GM18499 (cell line): ENCODE data around the gene C19orf12.

Experiments
- ATAC-seq: cut with Tn5 transposase; IDR thresholded peaks from one replicate; pipeline ENCODE4 v1.9.1; 2021; ENCODE audit warnings: moderate number of reproducible peaks; ENCODE audit not compliant: insufficient read depth, unreplicated experiment

The C19orf12 gene

DNA sequence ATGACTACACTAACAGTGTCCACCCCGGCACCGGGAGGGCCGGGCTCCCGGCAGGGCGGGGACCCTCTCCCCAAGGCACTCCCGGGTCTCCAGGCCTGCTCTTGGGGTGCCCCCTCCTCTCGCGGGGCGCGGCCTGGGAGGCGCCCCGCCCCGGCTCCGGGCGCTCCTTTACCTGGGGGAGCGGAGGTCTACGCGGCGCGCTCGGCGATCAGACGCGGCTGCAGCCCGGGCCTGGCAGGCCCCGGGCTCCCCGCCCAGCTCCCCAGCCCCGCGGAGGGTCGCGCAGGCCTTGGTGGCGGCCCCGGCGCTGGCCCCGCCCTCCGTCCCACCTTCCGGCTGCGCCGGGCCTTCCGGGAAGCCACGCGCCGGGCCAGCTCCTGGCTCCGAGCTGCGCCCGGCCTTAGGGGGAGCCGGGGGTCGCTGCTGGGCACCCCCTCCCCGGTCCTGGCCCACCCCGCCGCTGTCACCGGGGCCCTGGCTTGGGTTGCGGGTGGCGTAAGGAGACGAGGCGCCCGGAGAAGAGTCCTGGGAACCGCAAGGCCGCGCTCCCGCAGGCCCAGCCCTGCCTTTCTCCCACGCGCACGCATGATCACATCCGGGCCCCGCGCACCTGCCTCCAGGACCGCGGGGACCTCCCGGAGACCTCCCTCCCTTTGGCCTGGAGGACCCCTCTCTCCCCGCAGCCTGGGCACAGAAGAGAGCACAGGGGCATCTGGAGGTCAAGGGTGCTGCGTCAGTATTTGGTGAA is at the start of gene C19orf12:
TSS of gene C19orf12 (minus strand) at position 309 of the 748 bp plus-strand sequence. CDS start 6,848 bp downstream, outside the sequence.
- ATAC-seq, result no peak

DNA sequence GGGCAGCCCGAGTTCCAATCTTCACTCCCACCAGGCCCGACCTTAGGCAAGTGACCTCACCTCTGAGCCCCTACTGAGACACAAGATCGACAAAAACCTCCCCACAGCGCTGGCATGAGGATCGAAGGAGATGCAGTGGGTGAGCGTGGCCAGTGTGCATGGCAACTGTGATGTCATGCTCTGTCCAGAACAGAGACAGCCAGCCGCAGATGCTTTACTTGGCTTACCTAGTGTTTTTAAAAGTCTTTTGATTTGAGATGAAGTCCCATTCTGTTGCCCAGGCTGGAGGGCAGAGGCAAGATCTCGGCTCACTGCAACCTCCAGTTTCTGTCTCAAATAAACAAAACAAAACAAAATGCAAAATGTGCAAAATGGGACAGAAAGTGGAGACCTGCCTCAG is 49.3 kb upstream of the C19orf12 start:
- ATAC-seq, result no peak

DNA sequence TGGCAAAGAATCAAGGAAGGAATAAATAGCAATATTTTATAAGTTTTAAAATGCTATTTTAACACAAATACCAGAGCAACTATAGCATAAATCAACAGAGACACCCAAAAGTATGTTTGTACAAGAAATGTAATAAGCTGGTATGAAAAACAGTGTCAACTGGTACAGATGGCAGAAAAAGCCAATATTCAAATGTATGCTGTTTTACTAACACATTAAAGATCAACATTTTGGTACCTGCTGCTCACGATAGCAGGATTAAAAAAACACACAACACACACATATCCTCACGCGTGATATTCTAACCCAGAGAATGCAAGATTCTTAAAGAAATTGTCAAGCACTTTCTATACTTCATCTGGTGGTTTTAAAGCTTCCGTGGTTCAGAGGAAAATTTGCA is 48.1 kb upstream of the C19orf12 start:
- no peak for ATAC-seq

DNA sequence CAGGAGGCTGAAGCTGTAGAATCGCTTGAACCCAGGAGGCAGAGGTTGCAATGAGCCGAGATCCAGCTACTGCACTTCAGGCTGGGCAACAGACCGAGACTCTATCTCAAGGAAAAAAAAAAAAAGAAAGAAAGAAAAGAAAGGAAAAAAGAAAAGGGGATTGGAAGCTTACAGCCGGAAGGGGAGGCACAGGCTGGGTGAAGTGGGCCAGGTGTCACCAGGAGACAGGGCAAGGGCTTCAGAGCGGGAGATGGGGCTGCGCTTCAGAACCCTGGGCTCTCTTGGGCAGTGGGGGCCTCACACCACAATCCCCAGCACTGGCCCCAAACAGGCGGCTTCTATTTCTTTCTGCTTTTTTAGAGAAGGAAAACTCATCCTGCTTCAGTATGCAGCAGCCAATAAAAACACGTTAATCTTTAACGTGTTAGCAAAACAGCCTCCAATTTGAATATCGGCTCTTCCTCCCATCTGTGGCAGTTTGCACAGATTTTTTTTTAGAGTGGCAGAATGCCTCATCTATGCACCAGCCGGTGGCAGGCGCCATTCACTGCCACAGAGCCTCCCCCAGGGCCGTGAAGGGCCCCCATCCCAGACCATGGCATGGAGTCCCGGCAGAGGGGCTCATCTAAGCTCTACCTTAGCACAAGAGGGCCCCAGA is 46.6 kb upstream of the C19orf12 start:
- no peak for ATAC-seq

DNA sequence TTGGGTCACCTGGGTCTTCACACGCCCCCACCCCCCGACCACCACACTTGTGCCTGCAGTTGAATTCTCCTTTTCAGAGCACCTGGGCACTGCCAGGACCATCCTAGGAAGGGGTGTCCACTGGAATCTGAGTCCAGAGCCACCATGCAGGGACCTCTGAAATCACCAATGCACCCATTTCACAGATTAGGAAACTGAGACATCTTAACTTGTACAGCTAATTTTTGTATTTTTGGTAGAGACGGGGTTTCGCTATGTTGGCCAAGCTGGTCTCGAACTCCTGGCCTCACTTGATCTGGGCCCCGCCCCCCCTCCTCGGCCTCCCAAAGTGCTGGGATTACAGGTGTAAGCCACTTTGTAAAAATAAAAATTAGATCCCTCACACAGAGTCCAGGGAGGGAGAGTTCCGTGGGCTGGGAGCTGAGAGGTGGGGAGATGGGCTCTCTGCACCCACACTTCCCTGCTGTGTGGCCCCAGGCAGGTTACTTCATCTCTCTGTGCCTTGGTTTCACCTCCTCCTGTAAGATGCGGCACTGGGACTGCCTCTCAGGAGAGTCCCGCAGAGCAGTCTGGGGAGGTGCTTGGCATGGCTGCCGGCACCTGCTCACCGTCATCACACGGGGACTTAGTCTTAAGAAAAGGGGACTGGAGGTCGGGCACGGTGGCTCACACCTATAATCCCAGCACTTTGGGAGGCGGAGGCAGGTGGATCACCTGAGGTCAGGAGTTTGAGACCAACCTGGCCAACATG is 45.9 kb upstream of the C19orf12 start:
- no peak for ATAC-seq

DNA sequence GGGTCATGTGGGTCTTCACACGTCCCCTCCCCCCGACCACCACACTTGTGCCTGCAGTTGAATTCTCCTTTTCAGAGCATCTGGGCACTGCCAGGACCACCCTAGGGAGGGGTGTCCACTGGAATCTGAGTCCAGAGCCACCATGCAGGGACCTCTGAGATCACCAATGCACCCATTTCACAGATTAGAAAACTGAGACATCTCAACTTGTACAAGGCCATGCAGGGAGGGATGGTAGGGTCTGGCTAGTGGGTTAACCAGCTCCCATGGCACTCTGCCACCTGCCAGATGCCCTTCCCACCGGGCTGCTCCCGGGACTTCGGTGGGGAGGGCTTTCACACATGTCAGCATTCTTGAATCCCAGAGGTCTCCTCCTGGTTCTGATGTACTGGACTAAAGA is 44.3 kb upstream of the C19orf12 start:
- no peak for ATAC-seq

DNA sequence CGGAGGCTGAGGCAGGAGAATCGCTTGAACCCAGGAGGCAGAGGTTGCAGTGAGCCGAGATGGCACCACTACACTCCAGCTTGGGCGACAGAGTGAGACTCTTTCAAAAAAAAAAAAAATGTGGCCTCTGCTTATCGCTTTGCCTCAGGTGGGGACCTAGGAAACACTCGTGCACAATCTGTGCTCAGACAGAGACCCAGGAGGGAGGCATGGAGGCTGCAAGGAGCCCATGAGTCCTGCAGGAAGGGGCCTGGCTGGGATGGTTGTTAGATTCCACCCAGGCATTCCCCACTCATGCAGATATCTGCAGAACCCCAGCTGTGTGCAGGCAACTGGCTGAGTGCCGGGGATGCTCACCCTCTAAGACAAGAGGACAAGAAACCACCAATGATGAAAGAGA is 43.8 kb upstream of the C19orf12 start:
- no peak for ATAC-seq

DNA sequence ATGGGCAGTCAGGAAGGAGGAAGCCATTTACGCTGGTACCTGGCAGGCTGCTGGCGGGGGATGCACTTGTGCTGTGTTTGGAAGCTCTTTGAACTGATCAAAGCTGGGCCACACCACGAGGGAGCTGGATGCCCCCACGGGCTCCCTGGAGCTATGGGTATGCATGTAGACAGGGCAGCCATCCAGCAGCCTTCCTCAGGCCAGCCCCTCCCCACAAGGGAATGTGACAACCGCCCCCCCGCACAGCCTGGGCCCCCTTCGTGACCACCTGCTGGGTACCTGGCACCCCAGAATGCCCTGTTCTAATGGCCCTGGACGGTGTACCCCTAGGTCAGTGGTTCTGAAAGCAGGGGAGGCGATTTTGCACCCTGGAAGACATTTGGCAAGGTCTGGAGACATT is 42.5 kb upstream of the C19orf12 start:
- ATAC-seq, result no peak

DNA sequence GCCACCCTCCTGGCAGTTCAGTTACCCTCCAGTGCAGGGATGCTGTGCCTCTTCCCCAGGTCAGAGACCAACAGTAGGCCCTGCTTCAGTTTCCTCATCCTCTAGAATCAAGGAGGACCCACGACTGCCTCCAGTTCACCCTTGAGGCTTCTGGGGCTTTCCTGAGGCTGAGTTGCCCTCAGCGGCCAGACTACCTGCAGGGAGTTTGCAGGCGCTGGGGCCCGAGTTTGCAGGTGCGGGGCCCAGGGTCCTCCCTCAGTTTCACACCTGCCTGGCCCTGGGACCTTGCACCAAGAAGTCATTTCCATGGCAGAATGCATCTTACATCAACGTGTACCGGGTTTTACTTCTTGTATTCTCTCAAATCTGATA is 38.9 kb upstream of the C19orf12 start:
- no peak for ATAC-seq

DNA sequence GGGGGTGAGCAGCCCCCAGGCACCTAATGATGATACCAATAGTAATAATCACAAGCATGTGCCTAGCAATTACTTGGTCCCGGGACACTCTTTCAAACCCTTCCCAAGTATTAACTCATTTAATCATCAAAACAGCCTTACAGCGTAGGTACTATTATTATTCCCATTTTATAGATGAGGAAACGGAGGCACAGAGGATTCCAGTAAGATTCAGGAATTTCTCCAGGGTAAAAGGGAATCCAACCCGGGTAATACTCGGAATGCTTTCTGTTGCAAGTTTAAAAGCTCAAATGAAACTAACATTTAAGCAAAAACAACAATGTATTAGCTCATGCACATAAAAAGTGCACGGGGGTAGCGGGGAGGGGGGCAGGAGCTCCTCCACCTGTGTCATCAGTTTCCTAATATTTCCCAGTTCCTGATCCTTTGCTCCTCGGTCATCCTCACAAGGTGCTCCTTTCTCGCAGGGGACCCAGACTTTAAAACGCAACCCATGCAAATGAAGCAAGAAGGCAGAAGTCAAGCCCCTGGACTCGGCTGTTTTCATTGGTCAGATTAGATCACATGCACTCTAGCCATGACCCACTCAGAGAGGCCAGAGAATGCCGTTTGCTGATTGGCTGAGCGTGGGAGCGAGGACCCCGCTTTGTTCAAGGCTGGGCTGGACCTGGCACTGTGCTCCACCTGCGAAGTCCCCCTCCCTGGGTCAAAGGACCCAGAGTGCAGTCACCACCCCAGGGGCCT is 38.3 kb upstream of the C19orf12 start:
- no peak for ATAC-seq

DNA sequence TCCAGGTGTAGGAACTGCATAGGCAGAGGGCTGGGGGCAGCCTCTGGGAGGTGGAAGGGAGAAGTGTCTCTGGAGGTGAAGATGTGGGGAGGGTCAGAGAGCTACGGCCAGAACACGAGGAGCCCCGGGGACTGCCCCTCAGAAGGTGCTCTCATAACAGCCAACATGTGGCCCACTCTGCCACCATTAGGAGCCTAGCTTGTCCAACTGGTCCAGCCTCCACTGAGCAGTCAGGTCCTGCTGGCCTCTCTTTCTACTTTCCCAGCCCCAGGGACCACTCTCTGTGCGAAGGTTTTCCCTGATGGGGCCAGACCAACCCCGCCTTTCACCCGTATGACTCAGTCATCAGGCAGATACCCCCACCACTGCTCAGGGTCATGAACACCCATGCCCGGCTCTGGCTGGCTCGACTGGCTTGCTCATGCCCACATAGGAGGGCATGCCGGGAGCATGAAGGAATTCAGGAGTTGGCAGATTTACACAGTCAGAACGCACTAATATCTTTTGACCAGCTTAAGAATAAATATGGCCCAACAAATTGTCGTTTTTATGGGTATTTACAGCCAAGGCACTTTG is 37.5 kb upstream of the C19orf12 start:
- ATAC-seq, result no peak

DNA sequence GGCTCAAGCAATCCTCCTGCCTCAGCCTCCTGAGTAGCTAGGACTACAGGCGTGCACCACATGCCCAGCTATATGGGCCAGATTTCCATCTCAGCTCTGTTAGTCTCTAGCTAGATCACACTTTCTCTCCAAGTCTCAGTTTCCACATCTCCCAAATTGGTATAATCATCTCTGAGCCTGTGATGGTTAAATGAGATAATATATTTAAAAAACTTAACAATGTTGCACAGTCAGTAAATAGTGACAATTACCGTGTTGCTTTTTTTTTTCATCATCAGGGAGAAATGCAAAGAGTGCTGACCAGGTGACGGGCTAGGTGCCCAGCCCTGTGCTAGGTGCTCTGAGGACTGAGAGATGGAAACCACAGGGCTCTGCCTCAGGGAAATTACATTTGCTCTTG is 36.9 kb upstream of the C19orf12 start:
- no peak for ATAC-seq

DNA sequence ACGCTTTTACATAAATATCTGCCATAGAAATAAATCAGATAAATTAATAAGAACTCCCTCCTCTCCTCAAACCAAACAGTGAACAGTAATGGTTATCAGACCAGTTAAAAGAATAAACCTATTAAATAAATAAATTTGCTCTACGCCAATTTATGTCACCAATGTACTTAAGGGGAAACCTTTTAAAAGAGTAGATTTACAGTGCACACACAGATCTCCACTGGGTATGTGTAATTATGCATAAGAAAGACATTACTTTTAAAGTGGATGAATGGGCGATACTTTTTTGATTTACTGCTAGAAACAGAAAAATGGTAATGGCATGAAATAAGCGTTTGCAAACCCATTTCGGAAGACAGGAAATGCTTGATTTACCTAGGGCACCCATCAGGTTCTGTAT is 34.9 kb upstream of the C19orf12 start:
- ATAC-seq, result no peak

DNA sequence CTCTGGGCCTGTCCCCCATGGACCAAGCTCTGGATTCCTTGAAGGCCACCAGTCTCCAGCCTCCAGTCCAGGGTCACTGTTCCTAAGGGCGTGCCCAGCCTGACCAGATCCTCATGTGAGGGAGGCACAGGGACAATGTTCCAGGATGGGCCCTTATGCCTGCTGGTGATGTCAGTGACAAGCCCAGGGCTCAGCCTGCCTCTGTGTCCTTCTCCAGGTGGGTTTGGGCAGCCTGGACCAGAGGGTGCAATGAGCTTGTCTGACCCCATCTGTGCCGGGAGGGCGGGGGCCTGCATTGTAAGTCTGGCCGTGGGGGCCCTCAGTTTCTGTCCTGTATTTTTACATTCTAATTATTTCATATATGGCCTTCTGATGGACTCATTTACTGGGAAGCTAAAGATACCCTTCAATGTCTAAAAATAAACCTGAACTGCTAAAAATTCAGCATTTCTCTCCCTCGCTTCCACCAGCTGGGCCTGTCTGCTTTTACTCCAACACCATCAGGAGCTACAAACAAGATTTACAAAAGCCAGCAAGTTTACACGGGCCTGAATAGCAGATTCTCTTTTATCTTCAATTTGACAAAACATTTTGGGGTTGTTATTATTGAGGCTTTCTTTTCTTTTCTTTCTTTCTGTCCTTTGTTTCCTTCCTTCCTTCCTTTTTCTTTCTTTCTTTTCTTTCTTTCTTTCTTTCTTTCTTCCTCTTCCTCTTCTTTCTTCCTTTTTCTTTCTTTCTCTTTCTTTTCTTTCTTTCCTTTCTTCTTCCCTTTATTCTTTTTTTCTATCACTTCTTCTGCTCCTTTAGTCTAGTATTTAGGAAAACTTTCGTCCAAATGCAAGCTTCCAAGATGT is 34.2 kb upstream of the C19orf12 start:
- ATAC-seq, result no peak

DNA sequence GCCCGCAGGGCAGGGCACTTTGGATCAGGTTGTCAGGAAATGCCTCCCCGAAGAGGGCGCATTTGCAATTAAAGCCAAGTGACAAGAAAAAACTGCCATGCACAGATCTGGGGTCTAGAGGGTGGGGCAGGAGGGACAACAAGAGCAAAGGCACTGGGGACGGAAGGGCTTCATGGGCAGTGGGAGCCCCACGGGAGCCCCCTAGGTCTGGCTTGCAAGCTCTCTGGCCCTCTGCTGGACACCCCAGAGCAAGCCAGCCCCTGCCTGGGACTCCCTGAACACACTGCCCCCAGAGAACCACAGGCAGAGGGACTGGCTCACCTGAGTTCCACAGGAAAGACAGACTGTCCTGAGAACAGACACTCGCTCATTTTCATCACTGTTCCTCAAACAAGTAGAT is 30.2 kb upstream of the C19orf12 start:
- ATAC-seq, result no peak

DNA sequence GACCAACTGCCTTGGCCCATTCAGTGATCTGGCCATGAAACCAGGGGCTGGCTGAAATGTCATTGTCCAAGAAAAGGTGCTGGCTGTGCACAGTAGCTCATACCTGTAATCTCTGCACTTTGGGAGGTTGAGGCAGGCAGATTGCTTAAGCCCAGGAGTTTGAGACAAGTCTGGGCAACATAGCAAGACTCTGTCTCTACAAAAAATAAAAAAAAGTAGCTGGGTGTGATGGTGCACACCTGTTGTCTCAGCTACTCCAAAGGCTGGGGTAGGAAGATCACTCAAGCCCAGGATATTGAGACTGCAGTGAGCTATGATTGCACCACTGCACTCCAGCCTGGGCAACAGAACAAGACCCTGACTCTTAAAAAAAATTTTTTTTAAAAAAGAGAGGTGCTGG is 28.6 kb upstream of the C19orf12 start:
- no peak for ATAC-seq

DNA sequence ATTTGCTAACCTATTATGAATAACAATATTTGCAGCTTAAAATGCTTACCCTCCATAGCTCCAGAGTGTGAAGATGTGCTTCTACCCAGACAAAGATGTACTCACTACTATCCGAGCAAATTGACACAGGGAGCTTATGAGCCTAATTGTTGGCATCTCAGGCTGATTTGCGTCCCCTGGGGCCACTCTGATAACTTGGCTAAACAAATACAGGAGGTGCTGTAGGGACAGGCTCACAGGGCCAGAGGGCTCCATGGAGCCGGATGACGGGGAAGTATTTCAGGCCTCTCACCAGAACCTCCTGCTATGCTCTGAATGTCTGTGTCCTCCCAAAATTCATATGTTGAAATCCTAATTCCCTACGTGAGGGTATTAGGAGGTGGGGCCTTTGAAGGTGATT is 26.7 kb upstream of the C19orf12 start:
- no peak for ATAC-seq

DNA sequence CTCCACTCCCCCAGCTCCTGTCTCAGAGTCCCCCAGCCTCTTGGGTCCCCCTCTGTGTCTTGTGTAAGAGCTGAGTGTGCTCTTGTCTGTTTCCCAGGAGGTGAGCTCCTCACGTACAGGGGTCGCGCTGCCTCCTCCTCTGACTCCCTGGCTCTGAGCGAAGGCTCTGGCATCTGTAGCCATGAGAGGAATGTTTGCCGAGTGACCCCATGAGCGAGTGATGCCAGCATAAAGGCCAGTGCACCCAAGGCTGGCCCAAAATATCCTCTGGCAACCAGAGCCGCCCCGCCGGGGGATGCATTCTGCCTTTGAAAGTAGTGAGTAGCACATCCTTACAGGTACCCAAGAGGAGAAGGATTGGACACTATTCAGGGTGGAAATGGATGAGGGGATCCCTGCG is 26.2 kb upstream of the C19orf12 start:
- ATAC-seq, result no peak

DNA sequence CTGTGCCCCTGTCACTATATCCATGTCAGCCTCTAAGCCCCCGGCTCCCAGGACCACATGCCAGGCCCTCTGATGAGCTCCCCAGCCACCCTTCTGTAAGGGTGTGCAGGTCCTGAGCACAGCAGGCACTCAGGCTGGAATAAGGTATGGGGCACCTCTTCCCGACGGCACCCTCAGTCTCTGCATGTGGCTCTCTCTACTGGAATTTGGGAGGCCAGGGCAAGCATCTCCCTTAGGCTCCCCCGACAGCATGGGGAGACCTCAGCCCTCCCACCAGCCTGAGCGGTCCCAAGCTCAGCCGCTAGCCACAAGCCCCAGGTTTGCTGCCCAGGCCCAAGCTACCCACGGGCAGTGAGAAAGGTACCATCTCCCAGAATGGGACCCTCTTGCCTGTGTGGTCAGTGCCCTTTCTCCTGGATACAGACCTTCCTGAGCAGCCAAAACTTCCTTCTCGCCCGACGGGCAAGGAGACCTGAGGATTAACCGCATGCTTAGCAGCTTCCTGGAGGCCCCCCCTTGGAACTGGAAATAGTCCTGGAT is 22.5 kb upstream of the C19orf12 start:
- no peak for ATAC-seq
